Measurements from ENCODE around the gene TBC1D13.

- TF ChIP-seq CTCF (IDR thresholded peaks at IDR 0.05 in 2 of 3, conservative IDR thresholded peaks at IDR 0.05 in 1 of 3; ENCODE audit: control insufficient read depth in 2 of 3, extremely low read depth in 1 of 3, insufficient read depth in 1 of 3, low read depth in 3 of 3, low read length in 3 of 3) (no peak), TAF1 (IDR thresholded peaks at IDR 0.05; ENCODE audit: borderline replicate concordance, low read depth, low read length) (no peak), TCF12 (IDR thresholded peaks at IDR 0.05; ENCODE audit: low read depth, low read length) (no peak), POLR2AphosphoS5 (IDR thresholded peaks at IDR 0.05; ENCODE audit: low read length) (no peak), USF2 (IDR thresholded peaks at IDR 0.05; ENCODE audit: borderline replicate concordance, low read depth, low read length) (no peak), ETV6 (conservative IDR thresholded peaks at IDR 0.05 in 1 of 2, IDR thresholded peaks at IDR 0.05 in 1 of 2; ENCODE audit: borderline replicate concordance in 1 of 2, low read depth in 1 of 2) (no peak), ZSCAN29 (IDR thresholded peaks at IDR 0.05) (no peak)
Measured at GRCh38 chr9:128785427-128785826, 1.6 kb upstream of the TBC1D13 start.
